GM19463 (cell line): Measurements from ENCODE around the gene NIPSNAP2.
"Not testable (repeated sequence)": the region's sequence is repeated elsewhere in the genome, so short reads cannot be mapped to it uniquely, and the experiment has no call there.

ENCODE experiments used
- ATAC-seq: cut with Tn5 transposase; IDR thresholded peaks from one replicate; pipeline ENCODE4 v1.9.1; 2021; ENCODE audit warnings: mild to moderate bottlenecking, moderate library complexity; ENCODE audit not compliant: unreplicated experiment

Gene NIPSNAP2

DNA sequence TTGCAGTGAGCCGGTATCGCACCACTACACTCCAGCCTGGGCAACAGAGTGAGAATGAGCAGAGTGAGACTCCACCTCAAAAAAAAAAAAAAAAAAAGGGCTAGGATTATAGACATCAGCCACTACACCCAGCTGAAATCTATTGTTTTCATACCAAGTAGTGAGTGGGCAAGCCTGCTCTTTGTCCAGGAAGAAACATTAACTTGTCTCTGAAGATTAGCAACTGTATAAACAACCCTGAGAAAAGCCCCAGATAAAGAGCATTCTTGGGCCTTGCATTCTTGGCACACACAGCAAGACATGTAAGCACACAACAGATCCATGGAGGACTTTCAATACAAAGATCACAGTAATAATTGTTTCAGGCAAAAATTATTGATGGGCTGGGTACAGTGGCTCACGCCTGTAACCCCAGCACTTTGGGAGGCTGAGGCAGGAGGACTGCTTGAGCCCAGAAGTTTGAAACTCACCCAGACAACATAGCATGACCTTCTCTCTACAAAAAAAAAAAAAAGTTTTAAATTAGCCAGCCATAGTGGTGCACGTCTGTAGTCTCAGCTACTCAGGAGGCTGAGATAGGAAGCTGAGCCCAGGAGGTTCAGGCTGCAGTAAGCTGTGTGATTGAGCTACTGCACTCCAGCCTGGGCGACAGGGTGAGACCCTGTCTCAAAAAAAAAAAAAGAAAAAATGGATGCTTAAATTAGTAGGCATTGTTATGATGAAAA lies 82.5 kb downstream of the NIPSNAP2 start:
- no peak for ATAC-seq

DNA sequence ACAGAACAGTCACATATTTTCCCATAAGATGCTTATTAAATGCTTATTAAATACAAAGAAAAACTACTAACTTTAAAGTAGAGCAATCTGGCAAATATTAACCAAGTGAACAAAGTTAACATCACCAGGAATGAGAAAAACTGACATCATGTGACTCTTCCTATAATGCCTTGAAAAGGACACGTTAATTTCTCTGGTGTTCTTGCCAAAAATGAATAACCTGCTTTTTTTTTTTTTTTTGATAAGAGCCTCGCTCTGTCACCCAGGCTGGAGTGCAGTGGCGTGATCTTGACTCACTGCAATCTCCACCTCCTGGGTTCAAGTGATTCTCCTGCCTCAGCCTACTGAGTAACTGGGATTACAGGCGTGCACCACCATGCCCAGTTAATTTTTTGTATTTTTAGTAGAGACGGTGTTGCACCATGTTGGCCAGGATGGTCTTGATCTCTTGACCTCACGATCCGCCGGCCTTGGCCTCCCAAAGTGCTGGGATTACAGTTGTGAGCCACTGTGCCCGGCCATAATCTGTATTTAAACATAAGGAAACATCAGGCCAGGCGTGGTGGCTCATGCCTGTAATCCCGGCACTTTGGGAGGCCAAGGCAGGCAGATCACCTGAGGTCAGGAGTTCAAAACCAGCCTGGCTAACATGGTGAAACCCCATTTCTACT lies 83.2 kb downstream of the NIPSNAP2 start:
- ATAC-seq, result not testable (repeated sequence)

DNA sequence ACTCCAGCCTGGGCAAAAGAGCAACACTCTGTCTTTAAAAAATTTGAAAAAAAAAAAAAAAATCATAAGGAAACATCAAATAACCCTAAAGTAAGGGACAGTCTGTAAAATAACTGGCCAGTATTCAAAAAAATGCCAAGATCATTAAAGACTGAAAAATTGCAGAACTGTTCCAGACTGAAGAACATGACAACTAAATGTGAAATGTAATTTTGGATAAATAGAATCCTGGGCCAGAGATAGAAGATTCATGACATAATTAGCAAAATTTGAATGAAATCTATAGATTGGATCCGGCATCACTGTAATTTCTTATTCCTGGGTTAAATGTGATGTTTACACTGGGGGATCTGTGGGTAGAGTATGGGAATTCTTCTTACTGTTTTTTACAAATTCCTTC lies 83.9 kb downstream of the NIPSNAP2 start:
- no peak for ATAC-seq

DNA sequence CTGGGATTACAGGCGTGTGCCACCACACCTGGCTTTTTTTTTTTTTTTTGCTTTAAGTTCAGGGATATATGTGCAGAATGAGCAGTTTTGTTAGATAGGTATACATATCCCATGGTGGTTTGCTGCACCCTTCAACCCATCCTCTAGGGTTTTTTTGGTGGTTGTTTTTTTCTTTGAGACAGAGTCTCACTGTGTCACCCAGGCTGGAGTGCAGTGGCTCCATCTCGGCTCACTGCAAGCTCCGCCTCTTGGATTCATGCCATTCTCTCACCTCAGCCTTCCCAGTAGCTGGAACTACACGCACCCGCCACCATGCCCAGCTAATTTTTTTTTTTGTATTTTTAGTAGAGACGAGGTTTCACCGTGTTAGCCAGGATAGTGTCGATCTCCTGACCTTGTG lies 84.4 kb downstream of the NIPSNAP2 start:
- ATAC-seq, result not testable (repeated sequence)
